HG02852 (cell line): ENCODE data around the gene ADAMTS18.

Experiments
- ATAC-seq: cut with Tn5 transposase; IDR thresholded peaks from one replicate; pipeline ENCODE4 v1.9.1; 2021; ENCODE audit warnings: mild to moderate bottlenecking, moderate library complexity; ENCODE audit not compliant: unreplicated experiment

The ADAMTS18 gene

DNA sequence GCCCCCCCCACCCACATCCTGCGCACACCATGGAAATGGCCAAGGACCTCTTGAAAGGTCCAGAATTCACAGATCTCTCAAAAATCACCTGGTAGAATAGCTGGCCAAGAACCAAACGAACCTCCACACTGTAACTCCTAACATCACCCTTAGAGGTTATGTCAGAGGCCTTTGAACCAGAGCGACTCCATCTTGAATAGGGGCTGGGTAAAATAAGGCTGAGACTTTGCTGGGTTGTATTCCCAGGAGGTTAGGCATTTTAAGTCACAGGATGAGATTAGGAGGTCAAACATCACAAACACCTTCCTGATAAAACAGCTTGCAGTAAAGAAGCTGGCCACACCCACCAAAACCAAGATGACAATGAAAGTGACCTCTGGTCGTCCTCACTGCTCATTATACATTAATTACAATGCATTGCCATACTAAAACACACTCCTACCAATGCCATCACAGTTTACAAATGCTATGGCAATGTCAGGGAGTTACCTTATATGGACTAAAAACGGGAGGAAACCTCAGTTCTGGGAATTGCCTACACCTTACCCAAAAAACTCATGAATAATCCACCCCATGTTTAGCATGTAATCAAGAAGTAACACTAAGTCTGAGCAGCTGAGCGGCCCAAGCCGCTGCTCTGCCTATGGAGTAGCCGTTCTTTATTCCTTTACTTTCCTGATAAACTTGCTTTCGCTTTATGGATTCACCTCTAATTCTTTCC is 200.9 kb downstream of the ADAMTS18 start:
- ATAC-seq, result no peak
